Subcutaneous abdominal adipose tissue (tissue), 5 donors: ENCODE data around the gene RPGR.

Experiments
- H3K27ac ChIP-seq: one replicate; pipeline ENCODE4 v1.7.0; 2013; ENCODE audit warnings: low read depth, mild to moderate bottlenecking, inconsistent platforms, low read length, moderate library complexity
- H3K27me3 ChIP-seq, 5 donors: one replicate each; pipeline ENCODE4 v1.7.0; 2013; ENCODE audit warnings: low read length in 5 of 5, inconsistent platforms in 1 of 5; ENCODE audit not compliant: control insufficient read depth in 5 of 5, insufficient read depth in 4 of 5
- H3K36me3 ChIP-seq, 5 donors: one replicate each; pipeline ENCODE4 v1.7.0; 2013; ENCODE audit warnings: low read length in 5 of 5; ENCODE audit not compliant: control insufficient read depth in 5 of 5, insufficient read depth in 5 of 5
- H3K4me1 ChIP-seq, 5 donors: one replicate each; pipeline ENCODE4 v1.7.0; 2013; ENCODE audit warnings: low read length in 5 of 5, mild to moderate bottlenecking in 3 of 5, moderate library complexity in 1 of 5; ENCODE audit not compliant: control insufficient read depth in 5 of 5, insufficient read depth in 5 of 5
- H3K4me3 ChIP-seq, 5 donors: one replicate each; pipeline ENCODE4 v1.7.0; 2013; ENCODE audit warnings: low read length in 5 of 5, low read depth in 1 of 5
- H3K9ac ChIP-seq, 5 donors: one replicate each; pipeline ENCODE4 v1.7.0; 2013; ENCODE audit warnings: low read length in 5 of 5, mild to moderate bottlenecking in 4 of 5, moderate library complexity in 3 of 5
- H3K9me3 ChIP-seq, 5 donors: one replicate each; pipeline ENCODE4 v1.7.0; 2013; ENCODE audit warnings: low read length in 5 of 5; ENCODE audit not compliant: control insufficient read depth in 5 of 5
- donor health status: healthy.
- donor health status: healthy.
- donor health status: healthy.
- donor health status: healthy.
- donor health status: healthy.

Gene RPGR

GRCh38 chrX:38335382-38335781 is 8.1 kb upstream of the RPGR start:
- H3K27ac ChIP-seq: no peak overlapping the region
- peaks cover 2 to 11% (median 5%) of the 10 kb centered on the region in 5 donors for H3K27me3 ChIP-seq
- no peaks in the 10 kb centered on the region for H3K9me3 ChIP-seq
- peaks cover 0 to 2% (median 0%) of the 10 kb centered on the region in 5 donors for H3K4me1 ChIP-seq
- H3K36me3 ChIP-seq: no peaks in the 10 kb centered on the region
- no peak overlapping the region for H3K4me3 ChIP-seq
- no peak overlapping the region for H3K9ac ChIP-seq

GRCh38 chrX:38332505-38332904 is 5.2 kb upstream of the RPGR start:
- H3K9me3 ChIP-seq: no peaks in the 10 kb centered on the region
- H3K36me3 ChIP-seq: no peaks in the 10 kb centered on the region
- H3K27me3 ChIP-seq: peaks cover 4 to 11% (median 6%) of the 10 kb centered on the region in 5 donors

GRCh38 chrX:38327775-38328081 is 419 bp upstream of the RPGR start:
- H3K9ac ChIP-seq: no peak overlapping the region
- H3K27me3 ChIP-seq: peaks cover 0 to 7% (median 4%) of the 10 kb centered on the region in 5 donors
- no peaks in the 10 kb centered on the region for H3K9me3 ChIP-seq
- no peaks in the 10 kb centered on the region for H3K36me3 ChIP-seq
- H3K27ac ChIP-seq: no peak overlapping the region
- peak overlapping the region; percentile 43 to 73 (median 71) for H3K4me3 ChIP-seq
- H3K4me1 ChIP-seq: peaks cover 0 to 11% (median 0%) of the 10 kb centered on the region in 5 donors

More at GRCh38 chrX:38332505-38332904, 5.2 kb upstream of the RPGR start:
- Histone ChIP-seq H3K4me1 (peaks cover 0 to 5% (median 0%) of the 10 kb centered on the region in 5 donors), H3K4me3 (no peak overlapping the region), H3K27ac (no peak overlapping the region), H3K9ac (no peak overlapping the region)

- Histone ChIP-seq H3K9ac (peak overlapping the region in 3 of 5 donors; percentile 63 to 76 (median 71)), H3K27me3 (peaks cover 0 to 4% (median 4%) of the 10 kb centered on the region in 5 donors), H3K27ac (peak overlapping the region; percentile 75), H3K36me3 (no peaks in the 10 kb centered on the region), H3K9me3 (no peaks in the 10 kb centered on the region), H3K4me1 (peaks cover 0 to 11% (median 0%) of the 10 kb centered on the region in 5 donors), H3K4me3 (peak overlapping the region in 4 of 5 donors; percentile 65 to 73 (median 72))
Measured at GRCh38 chrX:38326086-38326485, 1.2 kb downstream of the RPGR start.

- no peaks in the 10 kb centered on the region for H3K9me3 ChIP-seq
- H3K9ac ChIP-seq: no peak overlapping the region
- no peaks in the 10 kb centered on the region for H3K27me3 ChIP-seq
- H3K4me3 ChIP-seq: no peak overlapping the region
- H3K27ac ChIP-seq: no peak overlapping the region
- H3K4me1 ChIP-seq: no peaks in the 10 kb centered on the region
- H3K36me3 ChIP-seq: peaks cover 0 to 3% (median 0%) of the 10 kb centered on the region in 5 donors
Measured at GRCh38 chrX:38320819-38321218, 6.5 kb downstream of the RPGR start.

GRCh38 chrX:38318606-38319005 is 8.7 kb downstream of the RPGR start:
- H3K36me3 ChIP-seq: peaks cover 0 to 3% (median 0%) of the 10 kb centered on the region in 5 donors
- no peak overlapping the region for H3K27ac ChIP-seq
- H3K4me1 ChIP-seq: no peaks in the 10 kb centered on the region
- H3K4me3 ChIP-seq: no peak overlapping the region
- H3K27me3 ChIP-seq: no peaks in the 10 kb centered on the region
- H3K9ac ChIP-seq: no peak overlapping the region
- no peaks in the 10 kb centered on the region for H3K9me3 ChIP-seq

GRCh38 chrX:38318196-38318595 is 9.1 kb downstream of the RPGR start:
- H3K36me3 ChIP-seq: peaks cover 0 to 4% (median 3%) of the 10 kb centered on the region in 5 donors
- H3K9ac ChIP-seq: no peak overlapping the region
- H3K27ac ChIP-seq: no peak overlapping the region
- H3K4me1 ChIP-seq: no peaks in the 10 kb centered on the region
- H3K4me3 ChIP-seq: no peak overlapping the region
- H3K27me3 ChIP-seq: no peaks in the 10 kb centered on the region
- no peaks in the 10 kb centered on the region for H3K9me3 ChIP-seq

- H3K27ac ChIP-seq: no peak overlapping the region
- no peak overlapping the region for H3K4me3 ChIP-seq
- H3K4me1 ChIP-seq: no peaks in the 10 kb centered on the region
- H3K9ac ChIP-seq: no peak overlapping the region
- no peaks in the 10 kb centered on the region for H3K9me3 ChIP-seq
- H3K27me3 ChIP-seq: no peaks in the 10 kb centered on the region
- peaks cover 0 to 6% (median 3%) of the 10 kb centered on the region in 5 donors for H3K36me3 ChIP-seq
Measured at GRCh38 chrX:38315186-38315585, 12.1 kb downstream of the RPGR start.

GRCh38 chrX:38313190-38313589 is 14.1 kb downstream of the RPGR start:
- Histone ChIP-seq H3K36me3 (peaks cover 0 to 6% (median 3%) of the 10 kb centered on the region in 5 donors), H3K27ac (no peak overlapping the region), H3K4me3 (no peak overlapping the region), H3K9ac (no peak overlapping the region), H3K9me3 (no peaks in the 10 kb centered on the region), H3K4me1 (no peaks in the 10 kb centered on the region), H3K27me3 (no peaks in the 10 kb centered on the region)

- Histone ChIP-seq H3K9ac (no peak overlapping the region), H3K4me1 (no peaks in the 10 kb centered on the region), H3K27ac (no peak overlapping the region), H3K36me3 (peaks cover 0 to 6% (median 3%) of the 10 kb centered on the region in 5 donors), H3K9me3 (no peaks in the 10 kb centered on the region), H3K27me3 (no peaks in the 10 kb centered on the region), H3K4me3 (no peak overlapping the region)
Measured at GRCh38 chrX:38312436-38312835, 14.9 kb downstream of the RPGR start.

GRCh38 chrX:38311743-38312142 is 15.6 kb downstream of the RPGR start:
- Histone ChIP-seq H3K9ac (no peak overlapping the region), H3K27me3 (no peaks in the 10 kb centered on the region), H3K27ac (no peak overlapping the region), H3K4me1 (no peaks in the 10 kb centered on the region), H3K9me3 (no peaks in the 10 kb centered on the region), H3K4me3 (no peak overlapping the region), H3K36me3 (peaks cover 0 to 6% (median 3%) of the 10 kb centered on the region in 5 donors)
